Caco-2 (cell line): Measurements from ENCODE around the gene AOC1. TPM values are rescaled to one million over a fixed set of nuclear protein-coding genes. Genes with fewer than 3 reads are reported as not detected.

Experiments used
- BruUV-seq: library from RNA; stranded (reverse); fragments of 400-500 nt; replicated peaks from 2 replicates; lab custom pipeline; 2021; lab: Mats Ljungman, UMichigan
- CTCF ChIA-PET: fragments of 300-600 bp; sonication (Branson Sonifier 250); formaldehyde crosslinking; loops from one replicate; lab custom pipeline; 2022; ENCODE audit warnings: antibody characterized with exemption; lab: Charles Lee
- POLR2A ChIA-PET: fragments of 300-600 bp; sonication (Branson Sonifier 250); formaldehyde crosslinking; loops from one replicate; lab custom pipeline; 2022; ENCODE audit warnings: antibody characterized with exemption; lab: Charles Lee
- DNase-seq, 2 experiments: peaks; one replicate each; pipeline versions ENCODE4 v3.0.0 to v3.0.0-alpha.2; 2020 to 2022
- H3K27me3 ChIP-seq: replicated peaks from 2 replicates; pipeline ENCODE4 v1.6.0; 2011; ENCODE audit warnings: low read length; ENCODE audit not compliant: control insufficient read depth, insufficient read depth
- H3K36me3 ChIP-seq: 2 replicates; pipeline ENCODE4 v1.5.1; 2011; ENCODE audit warnings: low read length; ENCODE audit not compliant: control insufficient read depth, insufficient read depth
- H3K4me1 ChIP-seq: fragments of 250-450 bp; sonication (Bioruptor Pico); 2 replicates; pipeline ENCODE4 v1.5.1; 2020; ENCODE audit warnings: mild to moderate bottlenecking
- H3K4me3 ChIP-seq: 2 replicates; pipeline ENCODE4 v1.5.1; 2011; ENCODE audit warnings: low read depth, mild to moderate bottlenecking, control low read depth, low read length
- H3K9me3 ChIP-seq: fragments of 250-450 bp; sonication (Bioruptor Pico); 2 replicates; pipeline ENCODE4 v1.5.1; 2020; ENCODE audit warnings: mild to moderate bottlenecking, moderate library complexity
- H3K27ac Mint-ChIP-seq: one replicate; pipeline ENCODE4 v1.8.0; 2022; ENCODE audit warnings: mixed read lengths; ENCODE audit not compliant: unreplicated experiment
- H3K27me3 Mint-ChIP-seq: one replicate; pipeline ENCODE4 v1.8.0; 2022; ENCODE audit warnings: mixed read lengths; ENCODE audit not compliant: insufficient read depth, unreplicated experiment
- H3K36me3 Mint-ChIP-seq: one replicate; pipeline ENCODE4 v1.8.0; 2022; ENCODE audit warnings: mild to moderate bottlenecking, mixed read lengths; ENCODE audit not compliant: insufficient read depth, unreplicated experiment
- H3K4me1 Mint-ChIP-seq: one replicate; pipeline ENCODE4 v1.8.0; 2022; ENCODE audit warnings: low read depth, mixed read lengths; ENCODE audit not compliant: unreplicated experiment
- H3K4me3 Mint-ChIP-seq: one replicate; pipeline ENCODE4 v1.8.0; 2022; ENCODE audit warnings: mild to moderate bottlenecking, moderate library complexity, mixed read lengths; ENCODE audit not compliant: unreplicated experiment
- H3K9me3 Mint-ChIP-seq: one replicate; pipeline ENCODE4 v1.8.0; 2022; ENCODE audit warnings: mixed read lengths; ENCODE audit not compliant: unreplicated experiment
- CTCF ChIP-seq, 2 experiments: fragments of 200-600 bp in 1 of 2; IDR thresholded peaks; 1 replicate in 1 of 2; 2 replicates in 1 of 2; pipeline versions ENCODE4 v1.5.1 to v1.8.0; 2011 to 2022; ENCODE audit warnings: antibody characterized with exemption in 1 of 2, control low read depth in 1 of 2, inconsistent platforms in 1 of 2, low read depth in 1 of 2, low read length in 1 of 2, mild to moderate bottlenecking in 1 of 2, moderate library complexity in 1 of 2; ENCODE audit not compliant: insufficient read depth in 1 of 2, severe bottlenecking in 1 of 2, unreplicated experiment in 1 of 2
- intact Hi-C: fragments of 100-400 bp; cut with micrococcal nuclease; formaldehyde crosslinking; loops from one replicate; pipeline ENCODE4 v1.10.0; 2022; ENCODE audit not compliant: unreplicated experiment
- total RNA-seq: library from RNA; stranded (reverse); gene quantifications from 2 replicates; pipeline ENCODE4 v1.2.3, GENCODE V29; 2022

Gene AOC1
- total RNA-seq, 1 experiment from 2014 or later: 3.5 TPM

DNA sequence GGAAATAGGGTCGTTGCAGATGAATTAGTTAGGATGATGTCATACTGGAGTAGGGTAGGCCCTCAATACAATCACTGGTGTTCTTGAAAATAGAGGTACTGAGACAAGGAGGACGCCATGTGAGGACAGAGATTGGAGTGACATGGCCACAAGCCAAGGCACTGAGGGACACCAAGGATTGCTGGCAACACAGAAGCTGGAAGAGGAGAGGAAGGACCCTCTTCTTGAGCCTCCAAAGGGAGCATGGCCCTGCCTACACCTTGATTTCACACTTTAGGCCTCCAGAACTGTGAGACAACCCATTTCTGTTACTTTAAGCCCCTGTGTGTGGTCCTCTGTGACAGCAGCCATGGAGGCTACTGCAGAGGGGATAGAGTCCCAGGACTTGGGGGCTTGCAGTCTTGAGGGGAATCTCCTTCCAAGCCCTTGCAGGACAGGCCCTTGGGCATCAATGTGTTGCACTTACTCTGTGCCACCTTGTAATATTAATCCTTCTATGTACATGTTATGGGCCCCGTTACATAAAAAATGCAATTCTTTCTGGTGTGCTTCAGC is 3.7 kb upstream of the AOC1 start:
- no peak overlapping the region for H3K4me3 ChIP-seq
- DNase-seq: no peak
- no peak overlapping the region for H3K27ac Mint-ChIP-seq
- H3K4me1 Mint-ChIP-seq: peaks cover 7% of the 10 kb centered on the region
- H3K9me3 ChIP-seq: no peaks in the 10 kb centered on the region
- BruUV-seq: no TSS peak
- peaks cover 2% of the 10 kb centered on the region for H3K27me3 Mint-ChIP-seq
- TF ChIP-seq CTCF (IDR thresholded peaks at IDR 0.05; ENCODE audit: insufficient read depth in 1 of 2, low read depth in 1 of 2, low read length in 1 of 2, severe bottlenecking in 1 of 2, unreplicated experiment in 1 of 2): no peak
- no peaks in the 10 kb centered on the region for H3K36me3 ChIP-seq
- intact Hi-C loops: no loop called here
- CTCF ChIA-PET: no interaction called here
- H3K36me3 Mint-ChIP-seq: no peaks in the 10 kb centered on the region
- no peaks in the 10 kb centered on the region for H3K27me3 ChIP-seq
- POLR2A ChIA-PET: no interaction called here
- no peak overlapping the region for H3K4me3 Mint-ChIP-seq
- no peaks in the 10 kb centered on the region for H3K9me3 Mint-ChIP-seq
- H3K4me1 ChIP-seq: peaks cover 10% of the 10 kb centered on the region

- ChIA-PET POLR2A (no interaction called here), CTCF (no interaction called here)
- Mint-ChIP-seq H3K4me1 (peaks cover 7% of the 10 kb centered on the region), H3K27ac (no peak overlapping the region), H3K27me3 (peaks cover 2% of the 10 kb centered on the region), H3K36me3 (no peaks in the 10 kb centered on the region), H3K9me3 (no peaks in the 10 kb centered on the region), H3K4me3 (no peak overlapping the region)
- DNase-seq: no peak
- Histone ChIP-seq H3K36me3 (no peaks in the 10 kb centered on the region), H3K27me3 (no peaks in the 10 kb centered on the region), H3K4me1 (peaks cover 10% of the 10 kb centered on the region), H3K4me3 (no peak overlapping the region), H3K9me3 (no peaks in the 10 kb centered on the region)
- intact Hi-C loops: no loop called here
- TF ChIP-seq CTCF (IDR thresholded peaks at IDR 0.05; ENCODE audit: insufficient read depth in 1 of 2, low read depth in 1 of 2, low read length in 1 of 2, severe bottlenecking in 1 of 2, unreplicated experiment in 1 of 2): no peak
- BruUV-seq: no TSS peak
Observed at GRCh38 chr7:150849204-150849775, 3.0 kb upstream of the AOC1 start.

DNA sequence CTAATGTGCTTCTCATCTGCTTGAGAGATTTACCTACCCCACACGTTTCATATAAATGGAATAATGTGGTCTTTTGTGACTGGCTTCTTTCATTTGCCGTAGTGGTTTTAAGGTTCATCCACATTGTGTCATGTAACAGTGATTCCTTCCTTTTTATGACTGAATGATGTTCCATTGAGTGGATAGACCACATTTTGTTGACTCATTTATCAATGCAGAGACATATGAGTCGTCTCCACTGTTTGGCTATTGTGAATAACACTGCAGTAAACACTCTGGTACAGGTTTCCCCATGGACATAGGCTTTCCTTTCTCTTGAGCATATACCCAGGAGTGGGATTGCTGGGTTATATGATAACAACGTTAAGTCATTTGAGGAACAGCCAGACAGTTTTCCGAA is 2.0 kb upstream of the AOC1 start:
- Mint-ChIP-seq H3K27me3 (peaks cover 2% of the 10 kb centered on the region), H3K36me3 (no peaks in the 10 kb centered on the region), H3K9me3 (no peaks in the 10 kb centered on the region), H3K4me1 (peaks cover 7% of the 10 kb centered on the region), H3K27ac (no peak overlapping the region), H3K4me3 (no peak overlapping the region)
- intact Hi-C loops: no loop called here
- TF ChIP-seq CTCF (IDR thresholded peaks at IDR 0.05; ENCODE audit: insufficient read depth in 1 of 2, low read depth in 1 of 2, low read length in 1 of 2, severe bottlenecking in 1 of 2, unreplicated experiment in 1 of 2): no peak
- no peak for DNase-seq
- BruUV-seq: no TSS peak
- Histone ChIP-seq H3K9me3 (no peaks in the 10 kb centered on the region), H3K4me3 (no peak overlapping the region), H3K36me3 (no peaks in the 10 kb centered on the region), H3K27me3 (no peaks in the 10 kb centered on the region; the same call in 1 of the 2 replicates), H3K4me1 (peaks cover 10% of the 10 kb centered on the region)
- CTCF ChIA-PET: no interaction called here
- POLR2A ChIA-PET: no interaction called here
